HG03280 (cell line): ENCODE measurements around the gene PTPN21.

Experiments
- ATAC-seq: cut with Tn5 transposase; IDR thresholded peaks from one replicate; pipeline ENCODE4 v1.9.1; 2021; ENCODE audit warnings: mild to moderate bottlenecking, moderate library complexity; ENCODE audit not compliant: unreplicated experiment

PTPN21 gene

GRCh38 chr14:88507208-88507607, 47.6 kb downstream of the PTPN21 start:
- ATAC-seq, result no peak

- ATAC-seq, result no peak
Observed at GRCh38 chr14:88505621-88506020, 49.2 kb downstream of the PTPN21 start.

- ATAC-seq, result no peak
Observed at GRCh38 chr14:88504602-88505001, 50.2 kb downstream of the PTPN21 start.

GRCh38 chr14:88503754-88504406, 50.9 kb downstream of the PTPN21 start:
- no peak for ATAC-seq

- no peak for ATAC-seq
Observed at GRCh38 chr14:88502740-88503139, 52.1 kb downstream of the PTPN21 start.

- ATAC-seq, result no peak
Observed at GRCh38 chr14:88500611-88501010, 54.2 kb downstream of the PTPN21 start.

- no peak for ATAC-seq
Observed at GRCh38 chr14:88499225-88499624, 55.6 kb downstream of the PTPN21 start.

- ATAC-seq, result no peak
Observed at GRCh38 chr14:88496414-88496813, 58.4 kb downstream of the PTPN21 start.

GRCh38 chr14:88493392-88494185, 61.2 kb downstream of the PTPN21 start:
- no peak for ATAC-seq

- ATAC-seq, result peak; percentile 96
Observed at GRCh38 chr14:88492272-88493089, 62.3 kb downstream of the PTPN21 start.

- ATAC-seq, result no peak
Observed at GRCh38 chr14:88490168-88490567, 64.6 kb downstream of the PTPN21 start.

GRCh38 chr14:88488897-88489296, 65.9 kb downstream of the PTPN21 start:
- no peak for ATAC-seq

GRCh38 chr14:88488081-88488480, 66.7 kb downstream of the PTPN21 start:
- ATAC-seq, result no peak

GRCh38 chr14:88482524-88482923, 72.3 kb downstream of the PTPN21 start:
- no peak for ATAC-seq

GRCh38 chr14:88481794-88482193, 73.0 kb downstream of the PTPN21 start:
- no peak for ATAC-seq

GRCh38 chr14:88481059-88481458, 73.7 kb downstream of the PTPN21 start:
- ATAC-seq, result no peak

- ATAC-seq, result no peak
Observed at GRCh38 chr14:88479574-88479987, 75.2 kb downstream of the PTPN21 start.

GRCh38 chr14:88478931-88479330, 75.9 kb downstream of the PTPN21 start:
- no peak for ATAC-seq

- ATAC-seq, result no peak
Observed at GRCh38 chr14:88477513-88478250, 77.1 kb downstream of the PTPN21 start.

- no peak for ATAC-seq
Observed at GRCh38 chr14:88476825-88477224, 78.0 kb downstream of the PTPN21 start.

GRCh38 chr14:88476214-88476774, 78.5 kb downstream of the PTPN21 start:
- ATAC-seq, result no peak
